HFFc6 (cell line): ENCODE measurements around the gene MKS1. TPM values are rescaled to one million over a fixed set of nuclear protein-coding genes. Genes with fewer than 3 reads are reported as not detected.
A peak's percentile ranks its signal among the peaks of the same experiment; 100 is the strongest.

ENCODE experiments used
- DNase-seq: peaks from one replicate; pipeline ENCODE4 v3.0.0-alpha.2; 2018
- H3K27ac Mint-ChIP-seq: 2 replicates; pipeline ENCODE4 v1.8.0; 2020; ENCODE audit warnings: mild to moderate bottlenecking, mixed read lengths
- H3K27me3 Mint-ChIP-seq: 2 replicates; pipeline ENCODE4 v1.8.0; 2021; ENCODE audit warnings: mild to moderate bottlenecking, moderate library complexity, mixed read lengths; ENCODE audit not compliant: insufficient read depth
- H3K36me3 Mint-ChIP-seq: 2 replicates; pipeline ENCODE4 v1.8.0; 2021; ENCODE audit warnings: low read depth, mixed read lengths
- H3K4me1 Mint-ChIP-seq: 2 replicates; pipeline ENCODE4 v1.8.0; 2020; ENCODE audit warnings: low read depth, mixed read lengths
- H3K4me3 Mint-ChIP-seq: 2 replicates; pipeline ENCODE4 v1.8.0; 2020; ENCODE audit warnings: mild to moderate bottlenecking, moderate library complexity, mixed read lengths
- H3K9me3 Mint-ChIP-seq: 2 replicates; pipeline ENCODE4 v1.8.0; 2020; ENCODE audit warnings: mild to moderate bottlenecking, mixed read lengths
- CTCF ChIP-seq: fragments of 200-600 bp; sonication (generic); IDR thresholded peaks from 2 replicates; pipeline ENCODE4 v1.5.0; 2021; ENCODE audit warnings: antibody characterized with exemption, mild to moderate bottlenecking
- total RNA-seq, 6 experiments: library from RNA; stranded (reverse); fragmentation: NEBNext Ultra II Directional; extraction: Animal tissue kit (Norgen Biotek cat#: 25700); gene quantifications; 2 replicates in 1 of 6; 3 replicates in 5 of 6; pipeline ENCODE4 v1.2.3, GENCODE V29; 2021

The MKS1 gene
- total RNA-seq, 6 experiments from 2014 or later = 8.3 to 10.4 (median 8.9) TPM

GRCh38 chr17:58253082-58253481 lies 34.0 kb upstream of the MKS1 start:
- DNase-seq = no peak
- no peak overlapping the region for H3K27ac Mint-ChIP-seq
- H3K9me3 Mint-ChIP-seq = no peaks in the 10 kb centered on the region
- no peaks in the 10 kb centered on the region for H3K4me1 Mint-ChIP-seq
- H3K4me3 Mint-ChIP-seq = no peak overlapping the region
- no peak for TF ChIP-seq CTCF
- H3K27me3 Mint-ChIP-seq = peaks cover 35% of the 10 kb centered on the region
- H3K36me3 Mint-ChIP-seq = no peaks in the 10 kb centered on the region

GRCh38 chr17:58252141-58252540 lies 33.1 kb upstream of the MKS1 start:
- peaks cover 32% of the 10 kb centered on the region for H3K27me3 Mint-ChIP-seq

GRCh38 chr17:58250344-58251011 lies 31.4 kb upstream of the MKS1 start:
- Mint-ChIP-seq H3K4me1 (no peaks in the 10 kb centered on the region), H3K36me3 (no peaks in the 10 kb centered on the region), H3K9me3 (no peaks in the 10 kb centered on the region), H3K27me3 (peaks cover 36% of the 10 kb centered on the region), H3K27ac (no peak overlapping the region; the same call in 1 of the 2 replicates), H3K4me3 (no peak overlapping the region)
- TF ChIP-seq CTCF = no peak
- no peak for DNase-seq

More at GRCh38 chr17:58252141-58252540, 33.1 kb upstream of the MKS1 start:
- TF ChIP-seq CTCF = no peak
- H3K27ac Mint-ChIP-seq = no peak overlapping the region
- DNase-seq = no peak
- H3K36me3 Mint-ChIP-seq = no peaks in the 10 kb centered on the region
- no peak overlapping the region for H3K4me3 Mint-ChIP-seq
- H3K4me1 Mint-ChIP-seq = no peaks in the 10 kb centered on the region
- no peaks in the 10 kb centered on the region for H3K9me3 Mint-ChIP-seq

- peak overlapping the region; percentile 78 for H3K4me3 Mint-ChIP-seq
- no peaks in the 10 kb centered on the region for H3K4me1 Mint-ChIP-seq
- no peaks in the 10 kb centered on the region for H3K9me3 Mint-ChIP-seq
- peak; percentile 13 for DNase-seq
- no peaks in the 10 kb centered on the region for H3K36me3 Mint-ChIP-seq
- peaks cover 34% of the 10 kb centered on the region for H3K27me3 Mint-ChIP-seq
- peak; percentile 97 for TF ChIP-seq CTCF
- no peak overlapping the region for H3K27ac Mint-ChIP-seq
These were observed 30.4 kb upstream of the MKS1 start for GRCh38 chr17:58249270-58250133.

- TF ChIP-seq CTCF = no peak
These were observed 29.9 kb upstream of the MKS1 start for GRCh38 chr17:58248955-58249269.

More at GRCh38 chr17:58248955-58249269, 29.9 kb upstream of the MKS1 start:
- DNase-seq = no peak
- H3K27ac Mint-ChIP-seq = no peak overlapping the region
- no peaks in the 10 kb centered on the region for H3K9me3 Mint-ChIP-seq
- peaks cover 38% of the 10 kb centered on the region for H3K27me3 Mint-ChIP-seq
- no peaks in the 10 kb centered on the region for H3K4me1 Mint-ChIP-seq
- H3K4me3 Mint-ChIP-seq = no peak overlapping the region; the same call in 1 of the 2 replicates
- no peaks in the 10 kb centered on the region for H3K36me3 Mint-ChIP-seq
